HFFc6 (cell line): ENCODE measurements around the gene CARD18. TPM values are rescaled to one million over a fixed set of nuclear protein-coding genes. Genes with fewer than 3 reads are reported as not detected.

Experiments
- DNase-seq: peaks from one replicate; pipeline ENCODE4 v3.0.0-alpha.2; 2018
- H3K27ac Mint-ChIP-seq: 2 replicates; pipeline ENCODE4 v1.8.0; 2020; ENCODE audit warnings: mild to moderate bottlenecking, mixed read lengths
- H3K27me3 Mint-ChIP-seq: 2 replicates; pipeline ENCODE4 v1.8.0; 2021; ENCODE audit warnings: mild to moderate bottlenecking, moderate library complexity, mixed read lengths; ENCODE audit not compliant: insufficient read depth
- H3K36me3 Mint-ChIP-seq: 2 replicates; pipeline ENCODE4 v1.8.0; 2021; ENCODE audit warnings: low read depth, mixed read lengths
- H3K4me1 Mint-ChIP-seq: 2 replicates; pipeline ENCODE4 v1.8.0; 2020; ENCODE audit warnings: low read depth, mixed read lengths
- H3K4me3 Mint-ChIP-seq: 2 replicates; pipeline ENCODE4 v1.8.0; 2020; ENCODE audit warnings: mild to moderate bottlenecking, moderate library complexity, mixed read lengths
- H3K9me3 Mint-ChIP-seq: 2 replicates; pipeline ENCODE4 v1.8.0; 2020; ENCODE audit warnings: mild to moderate bottlenecking, mixed read lengths
- long read RNA-seq: library from polyadenylated mRNA; unstranded; transcript quantifications from one replicate; pipeline ENCODE4 v2.0.0, GENCODE V29; 2019
- total RNA-seq, 6 experiments: library from RNA; stranded (reverse); fragmentation: NEBNext Ultra II Directional; extraction: Animal tissue kit (Norgen Biotek cat#: 25700); gene quantifications; 2 replicates in 1 of 6; 3 replicates in 5 of 6; pipeline ENCODE4 v1.2.3, GENCODE V29; 2021
- TF ChIP-seq, protein P1 (sequence below): fragments of 200-600 bp; sonication (generic); IDR thresholded peaks from 2 replicates; pipeline ENCODE4 v1.5.0; 2021; ENCODE audit warnings: antibody characterized with exemption, mild to moderate bottlenecking

CARD18 gene, protein sequence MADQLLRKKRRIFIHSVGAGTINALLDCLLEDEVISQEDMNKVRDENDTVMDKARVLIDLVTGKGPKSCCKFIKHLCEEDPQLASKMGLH
- total RNA-seq: not detected
- long read RNA-seq: 0 reads

DNA sequence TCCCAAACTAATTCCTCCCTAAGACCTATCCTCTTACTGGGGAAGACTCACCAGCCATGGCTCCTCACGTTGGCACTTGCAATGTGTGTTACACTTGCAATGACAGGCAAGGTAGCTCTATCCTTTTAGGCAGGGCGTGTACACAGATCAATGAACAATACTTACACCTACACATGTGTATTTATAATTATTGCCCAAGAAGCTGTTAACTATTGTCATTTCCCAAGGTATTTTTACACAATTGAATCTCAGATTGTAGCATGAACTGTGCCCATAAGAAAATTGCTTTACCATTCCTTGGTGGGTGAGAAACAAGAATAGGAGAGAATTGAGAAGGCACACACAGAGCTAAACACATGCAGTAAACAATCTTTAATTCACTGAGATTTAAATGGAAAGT, at the start of gene CARD18:
Gene CARD18, minus strand, starts transcription at position 101 of the 400 bp plus-strand sequence. Its CDS starts 43 bp downstream, at position 58.
- Mint-ChIP-seq H3K4me3 (no peak within 1 kb of the TSS), H3K27me3 (no peaks in the 10 kb centered on the region; the same call in 1 of the 2 replicates), H3K36me3 (no peaks in the 10 kb centered on the region), H3K9me3 (no peaks in the 10 kb centered on the region), H3K27ac (no peak within 1 kb of the TSS), H3K4me1 (peaks cover 26% of the 10 kb centered on the region)
- DNase-seq: no peak
- TF ChIP-seq, protein P1, sequence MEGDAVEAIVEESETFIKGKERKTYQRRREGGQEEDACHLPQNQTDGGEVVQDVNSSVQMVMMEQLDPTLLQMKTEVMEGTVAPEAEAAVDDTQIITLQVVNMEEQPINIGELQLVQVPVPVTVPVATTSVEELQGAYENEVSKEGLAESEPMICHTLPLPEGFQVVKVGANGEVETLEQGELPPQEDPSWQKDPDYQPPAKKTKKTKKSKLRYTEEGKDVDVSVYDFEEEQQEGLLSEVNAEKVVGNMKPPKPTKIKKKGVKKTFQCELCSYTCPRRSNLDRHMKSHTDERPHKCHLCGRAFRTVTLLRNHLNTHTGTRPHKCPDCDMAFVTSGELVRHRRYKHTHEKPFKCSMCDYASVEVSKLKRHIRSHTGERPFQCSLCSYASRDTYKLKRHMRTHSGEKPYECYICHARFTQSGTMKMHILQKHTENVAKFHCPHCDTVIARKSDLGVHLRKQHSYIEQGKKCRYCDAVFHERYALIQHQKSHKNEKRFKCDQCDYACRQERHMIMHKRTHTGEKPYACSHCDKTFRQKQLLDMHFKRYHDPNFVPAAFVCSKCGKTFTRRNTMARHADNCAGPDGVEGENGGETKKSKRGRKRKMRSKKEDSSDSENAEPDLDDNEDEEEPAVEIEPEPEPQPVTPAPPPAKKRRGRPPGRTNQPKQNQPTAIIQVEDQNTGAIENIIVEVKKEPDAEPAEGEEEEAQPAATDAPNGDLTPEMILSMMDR: no peak

DNA sequence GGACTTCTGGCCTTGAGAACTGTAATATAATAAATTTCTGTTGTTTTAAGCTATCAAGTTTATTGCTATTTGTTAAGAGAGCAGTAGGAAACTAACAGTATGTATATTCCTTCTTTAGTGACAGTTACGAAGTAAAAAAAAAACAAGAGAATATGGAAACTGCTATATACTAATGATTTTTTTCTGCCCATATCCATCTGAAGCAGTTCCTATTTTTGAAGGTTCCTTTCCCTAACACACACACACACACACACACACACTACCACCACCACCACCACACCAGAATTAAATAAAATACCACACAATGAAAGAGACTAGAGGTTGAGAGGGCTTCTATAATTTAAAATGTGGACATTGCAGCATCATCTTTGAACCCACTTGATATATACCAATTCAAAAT, 44.4 kb upstream of the CARD18 start:
- Mint-ChIP-seq H3K27me3 (no peaks in the 10 kb centered on the region), H3K9me3 (no peaks in the 10 kb centered on the region), H3K4me1 (peaks cover 17% of the 10 kb centered on the region), H3K4me3 (no peak overlapping the region), H3K27ac (no peak overlapping the region), H3K36me3 (no peaks in the 10 kb centered on the region)
- TF ChIP-seq, protein P1: no peak
- no peak for DNase-seq

DNA sequence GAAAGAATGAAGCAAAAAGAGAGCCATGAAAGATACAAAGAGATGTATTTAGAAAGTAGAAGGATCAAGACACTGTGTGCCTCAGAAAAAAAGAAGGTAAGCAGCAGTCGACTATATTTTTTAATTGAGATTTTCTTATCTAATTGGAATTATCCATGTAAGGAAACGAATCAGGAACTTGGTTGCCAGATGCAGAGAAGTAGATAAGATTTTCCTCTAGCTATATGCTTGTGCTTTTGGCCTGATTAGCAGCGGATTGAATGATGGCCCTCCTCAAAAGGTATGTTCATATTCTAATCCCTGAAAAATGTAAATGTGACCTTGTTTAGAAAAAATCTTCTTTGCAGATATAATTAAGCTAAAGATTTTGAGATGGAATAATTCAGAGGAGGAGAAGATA, 43.9 kb upstream of the CARD18 start:
- Mint-ChIP-seq H3K4me3 (no peak overlapping the region), H3K9me3 (no peaks in the 10 kb centered on the region), H3K27ac (no peak overlapping the region), H3K36me3 (no peaks in the 10 kb centered on the region), H3K4me1 (peaks cover 20% of the 10 kb centered on the region), H3K27me3 (no peaks in the 10 kb centered on the region)
- TF ChIP-seq, protein P1: no peak
- no peak for DNase-seq

DNA sequence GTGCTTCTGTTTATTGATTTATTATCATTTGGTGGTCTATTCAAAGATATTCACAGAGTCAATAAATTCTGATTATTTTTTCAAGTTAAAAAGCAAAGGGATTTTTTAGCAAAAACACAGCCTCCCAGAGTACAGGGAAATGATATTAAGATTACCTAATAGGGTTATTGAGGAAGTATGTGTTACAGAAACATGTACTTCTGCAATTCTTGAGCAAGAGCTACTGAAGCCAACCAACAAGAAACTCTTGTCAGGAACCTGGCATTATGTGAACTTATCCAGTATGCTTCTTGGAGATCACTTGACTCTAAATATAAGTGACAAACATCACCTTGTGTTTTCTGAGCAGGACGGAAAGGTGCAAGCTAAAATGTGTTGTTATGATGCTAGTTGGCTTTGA, 42.0 kb upstream of the CARD18 start:
- no peak for DNase-seq
- no peak overlapping the region for H3K27ac Mint-ChIP-seq

DNA sequence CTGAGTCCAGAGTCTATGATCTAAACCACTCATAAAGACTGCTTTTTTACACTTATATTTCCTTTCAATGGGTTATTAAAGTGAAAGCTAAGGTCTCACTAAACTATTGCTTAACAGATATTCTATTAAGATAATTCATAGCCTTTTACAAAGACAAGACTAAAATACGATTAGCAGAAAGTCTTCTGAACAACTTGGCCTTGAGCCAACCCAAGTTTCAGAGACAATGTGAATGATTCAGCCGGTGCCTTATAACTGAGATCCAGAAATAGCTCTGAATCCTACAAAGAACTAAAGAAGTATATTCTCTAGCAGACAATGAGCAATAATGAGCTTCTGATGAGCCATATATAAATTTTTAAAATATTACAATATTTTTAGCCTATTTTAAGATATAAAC, 41.5 kb upstream of the CARD18 start:
- Mint-ChIP-seq H3K36me3 (no peaks in the 10 kb centered on the region), H3K27ac (no peak overlapping the region), H3K27me3 (no peaks in the 10 kb centered on the region), H3K4me3 (peak overlapping the region; percentile 32; the same call in 1 of the 2 replicates), H3K9me3 (no peaks in the 10 kb centered on the region), H3K4me1 (peaks cover 34% of the 10 kb centered on the region)
- TF ChIP-seq, protein P1: no peak
- peak; percentile 53 for DNase-seq

More for the DNA sequence above, 42.0 kb upstream of the CARD18 start:
- Mint-ChIP-seq H3K27me3 (no peaks in the 10 kb centered on the region), H3K4me1 (peaks cover 34% of the 10 kb centered on the region), H3K9me3 (no peaks in the 10 kb centered on the region), H3K4me3 (no peak overlapping the region), H3K36me3 (no peaks in the 10 kb centered on the region)
- TF ChIP-seq, protein P1: no peak
